Large intestine (tissue), 3 donors: ENCODE results near the gene COPG2. TPM values are rescaled to one million over a fixed set of nuclear protein-coding genes. Genes with fewer than 3 reads are reported as not detected.

Source experiments
- DNase-seq, 2 donors: peaks; one replicate each; pipeline versions ENCODE4 v3.0.0 to v3.0.0-alpha.2; 2013
- H3K27ac ChIP-seq: one replicate; pipeline ENCODE4 v1.5.1; 2013; ENCODE audit warnings: low read length
- H3K27me3 ChIP-seq: 2 replicates; pipeline ENCODE4 v1.6.1; 2013; ENCODE audit warnings: low read length; ENCODE audit not compliant: control insufficient read depth, insufficient read depth
- H3K36me3 ChIP-seq: 2 replicates; pipeline ENCODE4 v1.6.1; 2013; ENCODE audit warnings: low read length; ENCODE audit not compliant: control insufficient read depth, insufficient read depth
- H3K4me1 ChIP-seq: one replicate; pipeline ENCODE4 v1.6.1; 2013; ENCODE audit warnings: low read length; ENCODE audit not compliant: control insufficient read depth, insufficient read depth
- H3K4me3 ChIP-seq: one replicate; pipeline ENCODE4 v1.5.1; 2013; ENCODE audit warnings: low read length
- H3K9me3 ChIP-seq: one replicate; pipeline ENCODE4 v1.6.1; 2013; ENCODE audit warnings: mild to moderate bottlenecking, low read depth, low read length, moderate library complexity; ENCODE audit not compliant: control insufficient read depth
- WGBS: methylation state at CpG from one replicate; pipeline ENCODE4 v1.1.5; 2013; ENCODE audit warnings: low lambda C conversion rate; ENCODE audit not compliant: insufficient coverage; 5-methylcytosine and 5-hydroxymethylcytosine counted together
- polyA plus RNA-seq: library from polyadenylated mRNA; unstranded; fragments of 120-200 nt; gene quantifications from one replicate; pipeline ENCODE4 v1.2.1, GENCODE V29; 2013

COPG2 gene
- polyA plus RNA-seq, 1 donor: 20.8 TPM

DNA sequence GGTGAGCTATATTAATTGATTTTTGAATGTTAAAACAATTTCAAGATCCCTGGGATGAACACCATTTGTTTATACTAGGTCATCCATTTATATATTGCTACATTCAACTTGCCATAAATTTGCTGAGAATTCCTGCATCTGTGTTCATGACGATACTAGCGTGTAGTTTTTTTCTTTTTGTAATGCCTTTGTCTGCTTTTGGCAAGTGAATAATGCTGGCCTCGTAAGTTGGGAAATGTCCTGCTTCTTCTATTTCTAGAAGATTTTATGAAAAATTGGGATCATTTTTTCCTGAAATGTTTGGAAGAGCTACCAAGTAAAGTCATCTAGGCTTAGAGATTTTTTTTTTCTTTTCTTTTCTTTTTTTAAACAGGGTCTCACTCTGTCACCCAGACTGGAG, 189.6 kb downstream of the COPG2 start:
- H3K4me3 ChIP-seq: no peak overlapping the region
- H3K4me1 ChIP-seq: peaks cover 6% of the 10 kb centered on the region
- 81% methylated on average over 3 of the region's 3 CpGs for WGBS
- no peak overlapping the region for H3K27ac ChIP-seq
- no peaks in the 10 kb centered on the region for H3K27me3 ChIP-seq
- H3K9me3 ChIP-seq: no peaks in the 10 kb centered on the region
- no peaks in the 10 kb centered on the region for H3K36me3 ChIP-seq
- DNase-seq: no peak

DNA sequence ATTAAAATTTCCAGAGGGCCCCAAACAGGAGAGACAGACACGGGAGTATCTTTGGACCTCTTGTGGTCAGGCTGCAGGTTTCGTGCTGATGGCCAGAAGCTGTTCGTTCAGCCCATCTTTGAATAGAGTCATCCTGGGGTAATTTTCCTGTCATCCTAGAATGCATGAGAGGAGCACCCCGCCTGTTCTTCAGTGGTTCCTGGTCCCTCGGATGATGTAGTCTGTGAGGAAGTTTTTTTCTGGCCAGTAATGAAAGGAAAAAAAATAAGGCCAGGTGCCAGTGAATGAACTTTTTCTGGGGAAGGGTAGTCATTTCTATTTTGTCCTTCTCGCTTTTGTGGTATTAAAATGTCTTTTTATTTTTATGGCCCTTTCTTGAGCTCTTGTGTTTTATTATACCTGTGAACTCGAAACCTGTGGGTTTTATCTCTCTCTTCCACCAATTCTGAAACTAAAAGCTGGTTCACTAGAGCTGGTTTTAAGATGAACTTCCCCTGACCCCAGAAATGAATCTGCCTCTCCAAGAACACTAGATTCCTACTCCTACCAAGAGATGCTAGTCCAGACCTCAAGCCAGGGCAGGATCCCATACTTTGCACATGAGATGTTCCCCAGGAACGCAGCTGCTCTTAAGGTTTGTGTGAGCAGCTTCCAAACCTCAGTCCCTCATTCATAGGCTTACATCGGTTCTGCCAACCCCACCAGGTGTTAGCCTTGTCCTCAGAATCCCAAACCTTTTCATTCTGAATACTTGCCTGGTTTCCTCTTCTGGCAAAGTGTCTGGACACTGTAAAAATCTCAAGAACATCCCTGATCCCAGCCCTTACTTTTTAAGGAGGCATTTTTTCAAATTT, 192.0 kb downstream of the COPG2 start:
- no peaks in the 10 kb centered on the region for H3K36me3 ChIP-seq
- H3K4me1 ChIP-seq: no peaks in the 10 kb centered on the region
- no peaks in the 10 kb centered on the region for H3K9me3 ChIP-seq
- no peaks in the 10 kb centered on the region for H3K27me3 ChIP-seq
- no peak overlapping the region for H3K4me3 ChIP-seq
- H3K27ac ChIP-seq: no peak overlapping the region
- DNase-seq: no peak
- WGBS: 57% methylated on average over 1 of the region's 9 CpGs

- DNase-seq: no peak
- no peaks in the 10 kb centered on the region for H3K9me3 ChIP-seq
- H3K36me3 ChIP-seq: no peaks in the 10 kb centered on the region
- no peak overlapping the region for H3K27ac ChIP-seq
- H3K27me3 ChIP-seq: no peaks in the 10 kb centered on the region
- H3K4me1 ChIP-seq: no peaks in the 10 kb centered on the region
- no peak overlapping the region for H3K4me3 ChIP-seq
- WGBS: 65% methylated on average over 4 of the region's 7 CpGs
These were observed 192.8 kb downstream of the COPG2 start for GRCh38 chr7:130475776-130476175.

DNA sequence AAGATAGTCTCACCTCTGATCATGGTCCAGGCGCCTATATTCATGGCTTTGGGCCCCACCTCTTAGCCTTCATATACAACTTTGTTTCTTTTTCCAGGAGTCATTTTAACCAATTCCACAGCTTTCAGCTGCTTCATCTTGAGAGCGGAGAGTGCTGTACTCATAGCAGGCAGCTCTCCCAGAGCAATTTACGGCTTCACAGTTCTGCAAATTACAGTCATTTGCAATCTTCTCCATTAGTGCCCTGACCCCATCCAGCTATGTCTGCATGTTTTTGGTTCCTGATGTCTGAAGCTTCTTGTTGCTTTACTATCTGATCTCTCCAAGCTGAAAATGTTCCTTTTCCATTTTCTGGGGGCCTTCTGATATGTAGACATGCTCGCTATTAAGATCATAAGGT, 194.7 kb downstream of the COPG2 start:
- 87% methylated on average over 2 of the region's 4 CpGs for WGBS
- H3K27me3 ChIP-seq: no peaks in the 10 kb centered on the region
- DNase-seq: no peak
- H3K4me3 ChIP-seq: no peak overlapping the region
- no peak overlapping the region for H3K27ac ChIP-seq
- no peaks in the 10 kb centered on the region for H3K9me3 ChIP-seq
- H3K36me3 ChIP-seq: no peaks in the 10 kb centered on the region
- H3K4me1 ChIP-seq: no peaks in the 10 kb centered on the region

- DNase-seq: no peak
These were observed 195.3 kb downstream of the COPG2 start for GRCh38 chr7:130473289-130473688.

GRCh38 chr7:130471974-130472373, 196.6 kb downstream of the COPG2 start:
- no peaks in the 10 kb centered on the region for H3K36me3 ChIP-seq
- H3K4me1 ChIP-seq: no peaks in the 10 kb centered on the region
- WGBS: 72% methylated on average over 2 of the region's 2 CpGs
- H3K4me3 ChIP-seq: no peak overlapping the region
- no peak overlapping the region for H3K27ac ChIP-seq
- H3K27me3 ChIP-seq: no peaks in the 10 kb centered on the region
- no peaks in the 10 kb centered on the region for H3K9me3 ChIP-seq
- DNase-seq: no peak

More at GRCh38 chr7:130473289-130473688, 195.3 kb downstream of the COPG2 start:
- H3K4me1 ChIP-seq: no peaks in the 10 kb centered on the region
- no peaks in the 10 kb centered on the region for H3K9me3 ChIP-seq
- H3K27ac ChIP-seq: peak overlapping the region; percentile 12
- H3K36me3 ChIP-seq: no peaks in the 10 kb centered on the region
- no peaks in the 10 kb centered on the region for H3K27me3 ChIP-seq
- no peak overlapping the region for H3K4me3 ChIP-seq

DNA sequence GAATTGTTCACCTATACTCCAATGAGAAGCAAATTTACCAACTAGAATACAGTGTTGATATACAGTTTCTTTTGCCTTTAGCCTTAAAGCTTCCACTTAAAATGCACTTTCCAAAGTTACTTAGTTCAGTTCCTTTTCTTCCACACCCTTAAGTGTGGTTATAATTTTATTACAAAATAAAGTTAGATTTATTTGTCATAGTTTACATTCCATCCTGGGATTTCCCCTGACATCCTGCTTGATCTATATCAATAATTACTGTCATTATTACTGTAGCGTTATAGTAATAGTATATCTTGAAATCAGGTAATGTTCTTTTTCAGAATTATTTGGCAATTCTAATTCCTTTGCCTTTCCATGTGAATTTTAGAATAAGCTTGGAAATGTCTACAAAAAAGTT, 199.9 kb downstream of the COPG2 start:
- no peak for DNase-seq
- no peaks in the 10 kb centered on the region for H3K36me3 ChIP-seq
- H3K9me3 ChIP-seq: no peaks in the 10 kb centered on the region
- no peak overlapping the region for H3K27ac ChIP-seq
- peaks cover 2% of the 10 kb centered on the region for H3K4me1 ChIP-seq
- H3K4me3 ChIP-seq: no peak overlapping the region
- no CpG with 5 or more reads among the region's 1 CpG for WGBS
- H3K27me3 ChIP-seq: no peaks in the 10 kb centered on the region

DNA sequence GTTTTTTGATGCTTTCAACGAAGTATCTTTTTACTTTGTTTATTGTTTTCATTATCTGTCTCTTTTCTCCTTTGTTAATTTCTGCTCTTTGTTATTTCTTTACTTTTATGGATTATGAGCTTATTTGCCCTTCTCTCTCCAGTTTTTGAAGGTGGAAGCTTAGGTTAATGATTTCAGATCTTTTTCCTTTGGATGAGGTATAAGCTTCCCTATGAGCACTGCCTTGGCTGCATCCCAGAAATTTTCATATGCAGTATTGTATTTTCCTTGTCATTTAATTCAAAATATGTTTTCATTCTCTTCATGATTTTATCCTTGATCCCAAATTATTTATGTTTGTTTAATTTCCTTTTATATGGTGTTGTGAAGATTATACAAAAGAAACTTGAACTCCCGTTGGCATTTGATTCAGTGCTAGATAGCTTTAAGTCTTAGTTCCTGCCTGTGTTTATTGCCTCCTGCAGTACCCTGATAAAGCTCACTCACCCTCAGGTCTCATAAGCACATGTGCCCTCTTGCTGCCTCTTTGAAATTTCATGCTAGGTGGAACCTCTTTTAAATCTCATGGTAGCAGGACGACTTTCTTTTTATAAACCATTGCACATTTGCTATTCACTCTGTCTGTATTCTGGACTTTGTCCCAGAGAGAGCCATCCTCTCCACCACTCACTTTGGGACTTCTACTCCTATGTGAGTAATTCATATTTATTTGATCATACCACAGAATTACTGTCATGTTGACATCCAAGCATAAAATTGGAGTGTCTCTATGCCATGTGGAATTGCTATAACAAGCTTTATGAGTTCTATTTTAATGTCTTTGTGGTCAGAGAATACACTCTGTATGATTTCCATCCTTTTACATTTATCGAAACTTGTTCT, 204.8 kb downstream of the COPG2 start:
- peak overlapping the region; percentile 28 for H3K27ac ChIP-seq

DNA sequence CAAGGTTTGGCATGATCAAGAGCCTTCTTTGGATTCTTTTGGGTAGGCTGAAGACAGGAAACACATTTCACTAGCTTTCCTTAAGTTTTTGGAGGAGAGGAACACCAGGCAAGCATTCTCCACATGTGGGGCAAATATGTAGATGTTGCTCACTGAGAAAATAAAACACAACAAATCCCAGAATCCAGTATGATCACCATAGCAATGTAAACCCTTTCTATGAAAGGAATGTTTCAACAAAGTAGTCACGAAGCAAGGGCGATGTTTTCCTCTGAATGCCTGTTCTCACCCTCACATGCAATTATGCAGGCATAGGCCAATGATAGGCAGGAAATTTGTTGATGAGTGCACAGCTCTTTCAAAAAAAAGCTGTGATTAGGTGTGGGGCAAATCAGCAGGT, 207.3 kb downstream of the COPG2 start:
- H3K4me3 ChIP-seq: no peak overlapping the region

More for the DNA sequence above, 204.8 kb downstream of the COPG2 start:
- no peak overlapping the region for H3K4me3 ChIP-seq
- peak; percentile 38 to 75 for DNase-seq
- WGBS: 44% methylated on average over 3 of the region's 4 CpGs
- H3K36me3 ChIP-seq: no peaks in the 10 kb centered on the region
- peaks cover 10% of the 10 kb centered on the region for H3K9me3 ChIP-seq
- H3K4me1 ChIP-seq: peaks cover 2% of the 10 kb centered on the region
- H3K27me3 ChIP-seq: no peaks in the 10 kb centered on the region

GRCh38 chr7:130458257-130458656, 210.3 kb downstream of the COPG2 start:
- peaks cover 11% of the 10 kb centered on the region for H3K9me3 ChIP-seq
- no peaks in the 10 kb centered on the region for H3K27me3 ChIP-seq
- no peak overlapping the region for H3K27ac ChIP-seq
- H3K4me1 ChIP-seq: no peaks in the 10 kb centered on the region
- WGBS: 90% methylated on average over 2 of the region's 2 CpGs
- DNase-seq: no peak
- no peaks in the 10 kb centered on the region for H3K36me3 ChIP-seq
- no peak overlapping the region for H3K4me3 ChIP-seq

More for the DNA sequence above, 207.3 kb downstream of the COPG2 start:
- no peak for DNase-seq
- H3K9me3 ChIP-seq: peaks cover 11% of the 10 kb centered on the region
- WGBS: no CpG with 5 or more reads among the region's 2 CpGs
- no peaks in the 10 kb centered on the region for H3K27me3 ChIP-seq
- H3K27ac ChIP-seq: no peak overlapping the region
- H3K4me1 ChIP-seq: peaks cover 2% of the 10 kb centered on the region
- no peaks in the 10 kb centered on the region for H3K36me3 ChIP-seq
